ENCODE data around the gene SLC2A14.
"Not testable (repeated sequence)": the region's sequence is repeated elsewhere in the genome, so short reads cannot be mapped to it uniquely, and the experiment has no call there.

GRCh38 chr12:7843149-7843548, 29.6 kb downstream of the SLC2A14 start:
- TF ChIP-seq CTCF (conservative IDR thresholded peaks at IDR 0.05; ENCODE audit: low read length); EZH2phosphoT487 (IDR thresholded peaks at IDR 0.05; ENCODE audit: borderline replicate concordance): not testable (repeated sequence)

Data from Loucy (cell line).